ENCODE results near the gene SMURF1.
A peak's percentile ranks its signal among the peaks of the same experiment; 100 is the strongest.
"Not testable (repeated sequence)": the region's sequence is repeated elsewhere in the genome, so short reads cannot be mapped to it uniquely, and the experiment has no call there.

SMURF1 gene

GRCh38 chr7:99143853-99144672, at the start of gene SMURF1:
TSS of gene SMURF1 (minus strand) at chr7:99144108. CDS start at chr7:99143780, 328 bp downstream.
- DNase-seq (ENCODE audit: low read depth in 2 of 2): peak; percentile 49 to 52

GRCh38 chr7:99191869-99192596, 48.1 kb upstream of the SMURF1 start:
- no peak for DNase-seq (ENCODE audit: low read depth in 2 of 2)

- DNase-seq (ENCODE audit: low read depth in 2 of 2): no peak
Observed at GRCh38 chr7:99190359-99191009, 46.6 kb upstream of the SMURF1 start.

GRCh38 chr7:99189222-99189621, 45.3 kb upstream of the SMURF1 start:
- no peak for DNase-seq (ENCODE audit: low read depth in 2 of 2)

GRCh38 chr7:99188221-99188620, 44.3 kb upstream of the SMURF1 start:
- DNase-seq (ENCODE audit: low read depth in 2 of 2): no peak

GRCh38 chr7:99184532-99185218, 40.8 kb upstream of the SMURF1 start:
- DNase-seq (ENCODE audit: low read depth in 2 of 2): no peak

GRCh38 chr7:99180067-99180650, 36.3 kb upstream of the SMURF1 start:
- DNase-seq (ENCODE audit: low read depth in 2 of 2): no peak

GRCh38 chr7:99177165-99177564, 33.3 kb upstream of the SMURF1 start:
- DNase-seq (ENCODE audit: low read depth in 2 of 2): no peak

GRCh38 chr7:99173787-99174186, 29.9 kb upstream of the SMURF1 start:
- no peak for DNase-seq (ENCODE audit: low read depth in 2 of 2)

- no peak for DNase-seq (ENCODE audit: low read depth in 2 of 2)
Observed at GRCh38 chr7:99171731-99172130, 27.8 kb upstream of the SMURF1 start.

GRCh38 chr7:99170730-99171074, 26.8 kb upstream of the SMURF1 start:
- DNase-seq (ENCODE audit: low read depth in 2 of 2): no peak

GRCh38 chr7:99170065-99170729, 26.3 kb upstream of the SMURF1 start:
- DNase-seq (ENCODE audit: low read depth in 2 of 2): no peak

- no peak for DNase-seq (ENCODE audit: low read depth in 2 of 2)
Observed at GRCh38 chr7:99167072-99167471, 23.2 kb upstream of the SMURF1 start.

GRCh38 chr7:99165816-99166215, 21.9 kb upstream of the SMURF1 start:
- DNase-seq (ENCODE audit: low read depth in 2 of 2): no peak

- not testable (repeated sequence) for DNase-seq (ENCODE audit: low read depth in 2 of 2)
Observed at GRCh38 chr7:99163669-99164068, 19.8 kb upstream of the SMURF1 start.

GRCh38 chr7:99156649-99157048, 12.7 kb upstream of the SMURF1 start:
- no peak for DNase-seq (ENCODE audit: low read depth in 2 of 2)

- no peak for DNase-seq (ENCODE audit: low read depth in 2 of 2)
Observed at GRCh38 chr7:99155211-99155610, 11.3 kb upstream of the SMURF1 start.

GRCh38 chr7:99146979-99147378, 3.1 kb upstream of the SMURF1 start:
- no peak for DNase-seq (ENCODE audit: low read depth in 2 of 2)

GRCh38 chr7:99143521-99143852, 421 bp downstream of the SMURF1 start:
- no peak for DNase-seq (ENCODE audit: low read depth in 2 of 2)

GRCh38 chr7:99142727-99143520, 984 bp downstream of the SMURF1 start:
- DNase-seq (ENCODE audit: low read depth in 2 of 2): peak; percentile 68 to 80
